ENCODE measurements around the gene CAD. TPM values are rescaled to one million over a fixed set of nuclear protein-coding genes. Genes with fewer than 3 reads are reported as not detected.
"Not testable (repeated sequence)": the region's sequence is repeated elsewhere in the genome, so short reads cannot be mapped to it uniquely, and the experiment has no call there.

Gene CAD
- total and polyA plus RNA-seq, 2 of the 4 experiments (the other 2 are of a cell fraction) = 12.9 to 38.7 TPM

DNA sequence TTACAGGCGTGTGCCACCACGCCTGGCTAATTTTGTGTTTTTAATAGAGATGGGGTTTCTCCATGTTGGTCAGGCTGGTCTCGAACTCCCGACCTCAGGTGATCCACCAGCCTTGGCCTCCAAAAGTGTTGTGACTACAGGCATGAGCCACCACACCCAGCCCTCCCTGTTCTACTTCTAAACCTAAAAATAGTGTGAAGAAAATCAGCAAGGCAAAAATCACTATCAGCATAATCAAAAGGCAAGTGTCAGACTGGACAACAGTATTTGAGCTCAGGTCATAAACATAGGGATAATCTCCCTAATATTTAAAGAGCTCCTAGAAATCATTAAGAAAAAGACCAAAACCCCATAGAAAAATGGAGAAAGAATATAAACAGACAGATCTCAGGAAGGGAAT is 41.4 kb upstream of the CAD start:
- H3K23ac ChIP-seq (ENCODE audit: low read depth, low read length); H3K4ac ChIP-seq (ENCODE audit: low read depth, low read length); H3K18ac ChIP-seq (ENCODE audit: low read depth, low read length); H3K9me1 ChIP-seq (ENCODE audit: insufficient read depth, low read length); H2BK120ac ChIP-seq (ENCODE audit: low read depth, low read length); H3K4me1 ChIP-seq (ENCODE audit: control insufficient read depth, insufficient read depth, low read length); H3K9me3 ChIP-seq (ENCODE audit: control insufficient read depth, insufficient read depth, low read length); CTCF ChIA-PET; H2BK5ac ChIP-seq (ENCODE audit: low read depth, low read length, poor library complexity, severe bottlenecking); H3K79me1 ChIP-seq (ENCODE audit: low read depth in 1 of 2, low read length in 2 of 2); H3K9ac ChIP-seq (ENCODE audit: low read depth, low read length); H4K20me1 ChIP-seq (ENCODE audit: insufficient read depth, low read length); H2AFZ ChIP-seq (replicated peaks; ENCODE audit: low read length, poor library complexity); ATAC-seq (ENCODE audit: low read depth); H3K27ac ChIP-seq (ENCODE audit: insufficient read depth, low read length); H4K91ac ChIP-seq (ENCODE audit: insufficient read depth, low read depth, low read length); dilution Hi-C loops (cut with HindIII; ENCODE audit: low sequenced_read_pairs, unreplicated experiment); H3K14ac ChIP-seq (replicated peaks; ENCODE audit: low read depth, low read length); H2AK5ac ChIP-seq (ENCODE audit: low read depth, low read length); H3K4me2 ChIP-seq (ENCODE audit: low read depth, low read length); intact Hi-C loops (cut with micrococcal nuclease); H3K56ac ChIP-seq (ENCODE audit: extremely low read depth, insufficient read depth, low read length); in situ Hi-C loops (cut with MboI; ENCODE audit: low sequenced_read_pairs); H2BK15ac ChIP-seq (ENCODE audit: low read depth, low read length); H4K8ac ChIP-seq (ENCODE audit: low read depth in 2 of 2, low read length in 2 of 2); H4K5ac ChIP-seq (ENCODE audit: low read depth, low read length); H2BK20ac ChIP-seq (ENCODE audit: low read depth, low read length); DNase-seq; H2AK9ac ChIP-seq (replicated peaks; ENCODE audit: low read depth, low read length, poor library complexity); H3K4me3 ChIP-seq (ENCODE audit: insufficient read depth, low read depth, low read length); POLR2A ChIA-PET (ENCODE audit: unreplicated experiment); H3K36me3 ChIP-seq (ENCODE audit: control insufficient read depth, insufficient read depth, low read length); BruUV-seq (replicated peaks): not testable (repeated sequence)
- peaks cover 49% of the 10 kb centered on the region for H3K27me3 ChIP-seq (ENCODE audit: control insufficient read depth, insufficient read depth, low read length)
- no CpG with 5 or more reads among the region's 4 CpGs for WGBS, 2 experiments (ENCODE audit: extremely low coverage in 2 of 2, insufficient read length in 1 of 2)

All from IMR-90 (cell line).